Neural progenitor cell (in vitro differentiated cells): ENCODE results near the gene RGL2. TPM values are rescaled to one million over a fixed set of nuclear protein-coding genes. Genes with fewer than 3 reads are reported as not detected.
A peak's percentile ranks its signal among the peaks of the same experiment; 100 is the strongest.
"Not testable (repeated sequence)": the region's sequence is repeated elsewhere in the genome, so short reads cannot be mapped to it uniquely, and the experiment has no call there.

Experiments
- DNase-seq: peaks from one replicate; pipeline ENCODE4 v3.0.0-alpha.2; 2016; ENCODE audit warnings: low spot score
- H2AFZ ChIP-seq: fragments of 200-600 bp; sonication (generic); replicated peaks from 2 replicates; pipeline ENCODE4 v1.6.1; 2016; ENCODE audit warnings: antibody characterized with exemption
- H3F3A ChIP-seq: fragments of 200-600 bp; sonication (generic); 2 replicates; pipeline ENCODE4 v1.6.1; 2016; ENCODE audit warnings: antibody characterized with exemption, low read depth
- H3K27ac ChIP-seq: fragments of 200-600 bp; sonication (generic); 2 replicates; pipeline ENCODE4 v1.5.1; 2016; ENCODE audit warnings: mild to moderate bottlenecking
- H3K27me3 ChIP-seq: fragments of 200-600 bp; sonication (generic); 2 replicates; pipeline ENCODE4 v1.6.1; 2016; ENCODE audit warnings: mild to moderate bottlenecking, moderate library complexity
- H3K36me3 ChIP-seq: fragments of 200-600 bp; sonication (generic); 2 replicates; pipeline ENCODE4 v1.5.1; 2016
- H3K4me1 ChIP-seq: fragments of 200-600 bp; sonication (generic); 2 replicates; pipeline ENCODE4 v1.6.1; 2016; ENCODE audit warnings: mixed run types
- H3K4me2 ChIP-seq: fragments of 200-600 bp; sonication (generic); 2 replicates; pipeline ENCODE4 v1.6.1; 2016
- H3K4me3 ChIP-seq: fragments of 200-600 bp; sonication (generic); 2 replicates; pipeline ENCODE4 v1.5.1; 2016
- H3K79me2 ChIP-seq: fragments of 200-600 bp; sonication (generic); 2 replicates; pipeline ENCODE4 v1.6.1; 2016; ENCODE audit warnings: low read depth
- H3K9ac ChIP-seq: fragments of 200-600 bp; sonication (generic); 2 replicates; pipeline ENCODE4 v1.6.1; 2016
- H3K9me3 ChIP-seq: fragments of 200-600 bp; sonication (generic); 2 replicates; pipeline ENCODE4 v1.5.1; 2016; ENCODE audit warnings: low read depth
- H4K20me1 ChIP-seq: fragments of 200-600 bp; sonication (generic); 2 replicates; pipeline ENCODE4 v1.6.1; 2016; ENCODE audit warnings: low read depth
- H3K27ac Mint-ChIP-seq: 3 replicates; pipeline ENCODE4 v1.8.0; 2021; ENCODE audit warnings: mixed read lengths
- H3K27me3 Mint-ChIP-seq: 2 replicates; pipeline ENCODE4 v1.8.0; 2022; ENCODE audit warnings: low read depth, mild to moderate bottlenecking, inconsistent platforms, moderate library complexity, mixed read lengths; ENCODE audit not compliant: insufficient read depth
- H3K36me3 Mint-ChIP-seq: 3 replicates; pipeline ENCODE4 v1.8.0; 2021; ENCODE audit warnings: mixed read lengths
- H3K4me1 Mint-ChIP-seq: 3 replicates; pipeline ENCODE4 v1.8.0; 2021; ENCODE audit warnings: mixed read lengths
- H3K4me3 Mint-ChIP-seq: 3 replicates; pipeline ENCODE4 v1.8.0; 2021; ENCODE audit warnings: mild to moderate bottlenecking, moderate library complexity, mixed read lengths
- H3K9me3 Mint-ChIP-seq: 3 replicates; pipeline ENCODE4 v1.8.0; 2020; ENCODE audit warnings: mixed read lengths
- CTCF ChIP-seq: fragments of 200-600 bp; sonication (generic); IDR thresholded peaks from 2 replicates; pipeline ENCODE4 v1.5.1; 2017; ENCODE audit warnings: antibody characterized with exemption, mild to moderate bottlenecking
- EZH2 ChIP-seq: fragments of 200-600 bp; sonication (generic); IDR thresholded peaks from 2 replicates; pipeline ENCODE4 v1.6.1; 2017; ENCODE audit warnings: antibody characterized with exemption, mild to moderate bottlenecking, moderate library complexity
- EZH2phosphoT487 ChIP-seq: fragments of 200-600 bp; sonication (generic); IDR thresholded peaks from 2 replicates; pipeline ENCODE4 v1.6.1; 2017; ENCODE audit warnings: antibody characterized with exemption
- total RNA-seq: library from RNA; depleted of rRNA; stranded (reverse); fragments of >200 nt; gene quantifications from 2 replicates; pipeline ENCODE4 v1.2.3, GENCODE V29; 2015; ENCODE audit warnings: low replicate concordance

The RGL2 gene
- 28.3 and 63.4 TPM in 2 replicates for total RNA-seq

- Histone ChIP-seq H3K79me2 (peaks cover 39% of the 10 kb centered on the region), H3K4me1 (peaks cover 5% of the 10 kb centered on the region), H3F3A (peaks cover 33% of the 10 kb centered on the region), H3K4me2 (peak within 1 kb of the TSS; percentile 86), H3K36me3 (no peaks in the 10 kb centered on the region), H3K27ac (peak within 1 kb of the TSS; percentile 95), H3K27me3 (no peaks in the 10 kb centered on the region), H3K4me3 (peak within 1 kb of the TSS; percentile 90), H3K9me3 (no peaks in the 10 kb centered on the region), H3K9ac (peak within 1 kb of the TSS; percentile 68), H4K20me1 (peaks cover 26% of the 10 kb centered on the region), H2AFZ (peak within 1 kb of the TSS; percentile 84)
- Mint-ChIP-seq H3K36me3 (peaks cover 8% of the 10 kb centered on the region), H3K27me3 (peaks cover 5% of the 10 kb centered on the region), H3K27ac (peak within 1 kb of the TSS; percentile 99), H3K4me1 (peaks cover 29% of the 10 kb centered on the region), H3K4me3 (peak within 1 kb of the TSS; percentile 99), H3K9me3 (no peaks in the 10 kb centered on the region)
- DNase-seq, result peak; percentile 60
- TF ChIP-seq CTCF, result no peak
Measured at GRCh38 chr6:33298773-33299236, at the start of gene RGL2. TSS of gene RGL2 (minus strand) at chr6:33298942. CDS start at chr6:33298610, 332 bp downstream.

GRCh38 chr6:33347816-33348215 lies 49.1 kb upstream of the RGL2 start:
- DNase-seq, result no peak
- Mint-ChIP-seq H3K36me3 (no peaks in the 10 kb centered on the region), H3K27me3 (peaks cover 5% of the 10 kb centered on the region), H3K27ac (peak overlapping the region; percentile 19), H3K4me3 (no peak overlapping the region), H3K9me3 (no peaks in the 10 kb centered on the region), H3K4me1 (peaks cover 12% of the 10 kb centered on the region)
- Histone ChIP-seq H3K36me3 (no peaks in the 10 kb centered on the region), H3K4me2 (no peak overlapping the region), H3K27me3 (no peaks in the 10 kb centered on the region), H3K4me3 (no peak overlapping the region), H3K4me1 (peaks cover 2% of the 10 kb centered on the region), H3F3A (no peaks in the 10 kb centered on the region), H4K20me1 (no peaks in the 10 kb centered on the region), H3K27ac (no peak overlapping the region), H3K79me2 (no peaks in the 10 kb centered on the region), H3K9ac (no peak overlapping the region), H3K9me3 (no peaks in the 10 kb centered on the region), H2AFZ (no peak overlapping the region)
- no peak for TF ChIP-seq CTCF
- TF ChIP-seq EZH2phosphoT487, result no peak
- TF ChIP-seq EZH2, result no peak

GRCh38 chr6:33346972-33347371 lies 48.2 kb upstream of the RGL2 start:
- not testable (repeated sequence) for H3K9ac ChIP-seq, H3K36me3 Mint-ChIP-seq, H4K20me1 ChIP-seq, H3K4me3 Mint-ChIP-seq, H3K27ac ChIP-seq, H3K79me2 ChIP-seq, H3K4me1 ChIP-seq, H3F3A ChIP-seq, H3K36me3 ChIP-seq, H3K9me3 ChIP-seq, H3K4me3 ChIP-seq, H3K4me2 ChIP-seq, H3K27me3 Mint-ChIP-seq, H3K27me3 ChIP-seq, DNase-seq, H3K9me3 Mint-ChIP-seq, H2AFZ ChIP-seq
- H3K4me1 Mint-ChIP-seq, result peaks cover 12% of the 10 kb centered on the region
- H3K27ac Mint-ChIP-seq, result peak overlapping the region; percentile 1

- peak overlapping the region; percentile 58 for H2AFZ ChIP-seq
- H3K4me2 ChIP-seq, result peak overlapping the region; percentile 64
- H3K4me3 Mint-ChIP-seq, result peak overlapping the region; percentile 69
- no peaks in the 10 kb centered on the region for H3K9me3 ChIP-seq
- H3F3A ChIP-seq, result no peaks in the 10 kb centered on the region
- no peaks in the 10 kb centered on the region for H3K36me3 ChIP-seq
- no peaks in the 10 kb centered on the region for H3K9me3 Mint-ChIP-seq
- no peak overlapping the region for H3K4me3 ChIP-seq
- peaks cover 12% of the 10 kb centered on the region for H3K4me1 Mint-ChIP-seq
- H3K9ac ChIP-seq, result no peak overlapping the region
- peak overlapping the region; percentile 58 for H3K27ac Mint-ChIP-seq
- peaks cover 2% of the 10 kb centered on the region for H3K4me1 ChIP-seq
- DNase-seq, result peak; percentile 85
- H3K27ac ChIP-seq, result no peak overlapping the region
- H3K27me3 Mint-ChIP-seq, result peaks cover 4% of the 10 kb centered on the region
- H3K79me2 ChIP-seq, result no peaks in the 10 kb centered on the region
- no peaks in the 10 kb centered on the region for H3K36me3 Mint-ChIP-seq
- no peaks in the 10 kb centered on the region for H4K20me1 ChIP-seq
- H3K27me3 ChIP-seq, result no peaks in the 10 kb centered on the region
- no peak for TF ChIP-seq EZH2
- TF ChIP-seq CTCF, result peak; percentile 63
Measured at GRCh38 chr6:33344701-33345697, 46.3 kb upstream of the RGL2 start.
